Measurements from ENCODE around the gene MAPK14. TPM values are rescaled to one million over a fixed set of nuclear protein-coding genes. Genes with fewer than 3 reads are reported as not detected.

Gene MAPK14
- total and polyA plus RNA-seq, 10 of the 15 experiments (the other 5 are each of a cell fraction or from before 2014, with no cell fraction given) = 12.5 to 59.5 (median 43.0) TPM

GRCh38 chr6:36071281-36071680, 43.7 kb downstream of the MAPK14 start (continued):
- TF ChIP-seq, protein P1, sequence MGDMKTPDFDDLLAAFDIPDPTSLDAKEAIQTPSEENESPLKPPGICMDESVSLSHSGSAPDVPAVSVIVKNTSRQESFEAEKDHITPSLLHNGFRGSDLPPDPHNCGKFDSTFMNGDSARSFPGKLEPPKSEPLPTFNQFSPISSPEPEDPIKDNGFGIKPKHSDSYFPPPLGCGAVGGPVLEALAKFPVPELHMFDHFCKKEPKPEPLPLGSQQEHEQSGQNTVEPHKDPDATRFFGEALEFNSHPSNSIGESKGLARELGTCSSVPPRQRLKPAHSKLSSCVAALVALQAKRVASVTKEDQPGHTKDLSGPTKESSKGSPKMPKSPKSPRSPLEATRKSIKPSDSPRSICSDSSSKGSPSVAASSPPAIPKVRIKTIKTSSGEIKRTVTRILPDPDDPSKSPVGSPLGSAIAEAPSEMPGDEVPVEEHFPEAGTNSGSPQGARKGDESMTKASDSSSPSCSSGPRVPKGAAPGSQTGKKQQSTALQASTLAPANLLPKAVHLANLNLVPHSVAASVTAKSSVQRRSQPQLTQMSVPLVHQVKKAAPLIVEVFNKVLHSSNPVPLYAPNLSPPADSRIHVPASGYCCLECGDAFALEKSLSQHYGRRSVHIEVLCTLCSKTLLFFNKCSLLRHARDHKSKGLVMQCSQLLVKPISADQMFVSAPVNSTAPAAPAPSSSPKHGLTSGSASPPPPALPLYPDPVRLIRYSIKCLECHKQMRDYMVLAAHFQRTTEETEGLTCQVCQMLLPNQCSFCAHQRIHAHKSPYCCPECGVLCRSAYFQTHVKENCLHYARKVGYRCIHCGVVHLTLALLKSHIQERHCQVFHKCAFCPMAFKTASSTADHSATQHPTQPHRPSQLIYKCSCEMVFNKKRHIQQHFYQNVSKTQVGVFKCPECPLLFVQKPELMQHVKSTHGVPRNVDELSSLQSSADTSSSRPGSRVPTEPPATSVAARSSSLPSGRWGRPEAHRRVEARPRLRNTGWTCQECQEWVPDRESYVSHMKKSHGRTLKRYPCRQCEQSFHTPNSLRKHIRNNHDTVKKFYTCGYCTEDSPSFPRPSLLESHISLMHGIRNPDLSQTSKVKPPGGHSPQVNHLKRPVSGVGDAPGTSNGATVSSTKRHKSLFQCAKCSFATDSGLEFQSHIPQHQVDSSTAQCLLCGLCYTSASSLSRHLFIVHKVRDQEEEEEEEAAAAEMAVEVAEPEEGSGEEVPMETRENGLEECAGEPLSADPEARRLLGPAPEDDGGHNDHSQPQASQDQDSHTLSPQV (IDR thresholded peaks at IDR 0.05) = no peak
- no peak for TF ChIP-seq IRF3 (IDR thresholded peaks at IDR 0.05)
- TF ChIP-seq BACH1 (IDR thresholded peaks at IDR 0.05; ENCODE audit: borderline replicate concordance) = no peak
- TF ChIP-seq ATF7 (IDR thresholded peaks at IDR 0.05; ENCODE audit: low read depth) = no peak

GRCh38 chr6:36071714-36072113, 44.1 kb downstream of the MAPK14 start:
- no peak overlapping the region for H3K9ac ChIP-seq (ENCODE audit: control insufficient read depth, insufficient read depth, low read length)
- ChIA-PET POLR2A (no interaction called here), RAD21 (ENCODE audit: unreplicated experiment) (no interaction called here), CTCF (interaction anchor here (1.3 to 1.6 kb wide), 2 partner anchors 20 to 43 kb away, joined by 5 to 8 read pairs; no protein-coding TSS in a partner anchor), SMC1A (ENCODE audit: uncharacterized antibody, unreplicated experiment) (interaction anchor here (1.0 to 1.1 kb wide), 2 partner anchors 43 to 44 kb away, joined by 3 read pairs; partner anchors contain the start of gene MAPK14)
- FAIRE-seq (no peak), ATAC-seq (no peak), DNase-seq (ENCODE audit: low read depth, low spot score) (no peak)
- H4K20me1 ChIP-seq (ENCODE audit: control insufficient read depth, insufficient read depth) = no peaks in the 10 kb centered on the region
- H3K27me3 ChIP-seq (replicated peaks in 1 of 2; ENCODE audit: control insufficient read depth in 2 of 2, insufficient read depth in 2 of 2, low read length in 1 of 2) = no peaks in the 10 kb centered on the region
- peaks cover 6% of the 10 kb centered on the region for H3K79me2 ChIP-seq (ENCODE audit: control insufficient read depth, insufficient read depth, low read length)
- H3K4me2 ChIP-seq (ENCODE audit: control insufficient read depth, insufficient read depth) = no peak overlapping the region
- no peaks in the 10 kb centered on the region for H3K4me1 ChIP-seq (ENCODE audit: control insufficient read depth, insufficient read depth, low read length)
- intact Hi-C loops (cut with micrococcal nuclease; ENCODE audit: unreplicated experiment) = no loop called here
- H3K4me3 ChIP-seq = no peak overlapping the region
- H3K9me3 ChIP-seq (replicated peaks; ENCODE audit: control insufficient read depth, insufficient read depth, low read length) = no peaks in the 10 kb centered on the region
- no peak overlapping the region for H2AFZ ChIP-seq (ENCODE audit: control insufficient read depth, low read depth, low read length)
- H3K36me3 ChIP-seq (ENCODE audit: control insufficient read depth in 2 of 2, insufficient read depth in 2 of 2, low read length in 1 of 2) = peaks cover 0 to 2% of the 10 kb centered on the region in 2 experiments; a peak in 2 of 4 replicates
- no TSS peak for BruUV-seq (replicated peaks)
- 97% methylated on average over 1 of the region's 1 CpG for WGBS (ENCODE audit: insufficient coverage, insufficient replicate concordance, low lambda C conversion rate, missing lambda C conversion rate)
- in situ Hi-C loops (cut with MboI) = no loop called here
- no peak overlapping the region for H3K27ac ChIP-seq (ENCODE audit: control insufficient read depth, insufficient read depth)
- TF ChIP-seq, protein P2, sequence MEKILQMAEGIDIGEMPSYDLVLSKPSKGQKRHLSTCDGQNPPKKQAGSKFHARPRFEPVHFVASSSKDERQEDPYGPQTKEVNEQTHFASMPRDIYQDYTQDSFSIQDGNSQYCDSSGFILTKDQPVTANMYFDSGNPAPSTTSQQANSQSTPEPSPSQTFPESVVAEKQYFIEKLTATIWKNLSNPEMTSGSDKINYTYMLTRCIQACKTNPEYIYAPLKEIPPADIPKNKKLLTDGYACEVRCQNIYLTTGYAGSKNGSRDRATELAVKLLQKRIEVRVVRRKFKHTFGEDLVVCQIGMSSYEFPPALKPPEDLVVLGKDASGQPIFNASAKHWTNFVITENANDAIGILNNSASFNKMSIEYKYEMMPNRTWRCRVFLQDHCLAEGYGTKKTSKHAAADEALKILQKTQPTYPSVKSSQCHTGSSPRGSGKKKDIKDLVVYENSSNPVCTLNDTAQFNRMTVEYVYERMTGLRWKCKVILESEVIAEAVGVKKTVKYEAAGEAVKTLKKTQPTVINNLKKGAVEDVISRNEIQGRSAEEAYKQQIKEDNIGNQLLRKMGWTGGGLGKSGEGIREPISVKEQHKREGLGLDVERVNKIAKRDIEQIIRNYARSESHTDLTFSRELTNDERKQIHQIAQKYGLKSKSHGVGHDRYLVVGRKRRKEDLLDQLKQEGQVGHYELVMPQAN (conservative IDR thresholded peaks at IDR 0.05) = no peak
- no peak for TF ChIP-seq SMARCA5 (IDR thresholded peaks at IDR 0.05)
- TF ChIP-seq CREM (IDR thresholded peaks at IDR 0.05; ENCODE audit: low read depth) = no peak
- TF ChIP-seq ELK1 (IDR thresholded peaks at IDR 0.05; ENCODE audit: low read depth, low read length) = no peak
- no peak for TF ChIP-seq NBN (IDR thresholded peaks at IDR 0.05)
- TF ChIP-seq, protein P3, sequence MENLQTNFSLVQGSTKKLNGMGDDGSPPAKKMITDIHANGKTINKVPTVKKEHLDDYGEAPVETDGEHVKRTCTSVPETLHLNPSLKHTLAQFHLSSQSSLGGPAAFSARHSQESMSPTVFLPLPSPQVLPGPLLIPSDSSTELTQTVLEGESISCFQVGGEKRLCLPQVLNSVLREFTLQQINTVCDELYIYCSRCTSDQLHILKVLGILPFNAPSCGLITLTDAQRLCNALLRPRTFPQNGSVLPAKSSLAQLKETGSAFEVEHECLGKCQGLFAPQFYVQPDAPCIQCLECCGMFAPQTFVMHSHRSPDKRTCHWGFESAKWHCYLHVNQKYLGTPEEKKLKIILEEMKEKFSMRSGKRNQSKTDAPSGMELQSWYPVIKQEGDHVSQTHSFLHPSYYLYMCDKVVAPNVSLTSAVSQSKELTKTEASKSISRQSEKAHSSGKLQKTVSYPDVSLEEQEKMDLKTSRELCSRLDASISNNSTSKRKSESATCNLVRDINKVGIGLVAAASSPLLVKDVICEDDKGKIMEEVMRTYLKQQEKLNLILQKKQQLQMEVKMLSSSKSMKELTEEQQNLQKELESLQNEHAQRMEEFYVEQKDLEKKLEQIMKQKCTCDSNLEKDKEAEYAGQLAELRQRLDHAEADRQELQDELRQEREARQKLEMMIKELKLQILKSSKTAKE (IDR thresholded peaks at IDR 0.05; ENCODE audit: low read depth, poor library complexity, severe bottlenecking) = no peak
- no peak for TF ChIP-seq MLLT1 (IDR thresholded peaks at IDR 0.05)
